WERI-Rb-1 (cell line): ENCODE results near the gene NCOA7.
A peak's percentile ranks its signal among the peaks of the same experiment; 100 is the strongest.

ENCODE experiments used
- DNase-seq: peaks from one replicate; pipeline ENCODE4 v3.0.0-alpha.2; 2020
- H3K27ac ChIP-seq: fragments of 250-450 bp; sonication (Bioruptor Pico); 2 replicates; pipeline ENCODE4 v1.5.1; 2020; ENCODE audit warnings: mild to moderate bottlenecking, moderate library complexity
- H3K27me3 ChIP-seq: fragments of 250-450 bp; sonication (Bioruptor Pico); 2 replicates; pipeline ENCODE4 v1.5.1; 2021; ENCODE audit warnings: mild to moderate bottlenecking, low read depth, moderate library complexity; ENCODE audit not compliant: insufficient read depth, severe bottlenecking
- H3K36me3 ChIP-seq: fragments of 250-450 bp; sonication (Bioruptor Pico); 2 replicates; pipeline ENCODE4 v1.5.1; 2020; ENCODE audit warnings: mild to moderate bottlenecking, moderate library complexity
- H3K4me3 ChIP-seq: 2 replicates; pipeline ENCODE4 v1.5.1; 2011; ENCODE audit warnings: low read depth, mild to moderate bottlenecking, control low read depth, low read length
- H3K9me3 ChIP-seq: fragments of 250-450 bp; sonication (Bioruptor Pico); 2 replicates; pipeline ENCODE4 v1.5.1; 2021; ENCODE audit warnings: mild to moderate bottlenecking, moderate library complexity; ENCODE audit not compliant: severe bottlenecking
- CTCF ChIP-seq: IDR thresholded peaks from 2 replicates; pipeline ENCODE4 v1.5.1; 2011; ENCODE audit warnings: low read depth, mild to moderate bottlenecking, control low read depth, inconsistent platforms, low read length

Gene NCOA7

GRCh38 chr6:125956506-125957390 is 166.0 kb downstream of the NCOA7 start, which contains the start of gene HINT3:
Gene HINT3 (plus strand): TSS chr6:125956770. CDS start chr6:125956978, 208 bp downstream.
- Histone ChIP-seq H3K27me3 (no peaks in the 10 kb centered on the region), H3K27ac (peak within 1 kb of the TSS; percentile 71), H3K4me3 (peak within 1 kb of the TSS; percentile 92), H3K36me3 (no peaks in the 10 kb centered on the region), H3K9me3 (no peaks in the 10 kb centered on the region)
- peak; percentile 98 for DNase-seq
- peak; percentile 97 for TF ChIP-seq CTCF

DNA sequence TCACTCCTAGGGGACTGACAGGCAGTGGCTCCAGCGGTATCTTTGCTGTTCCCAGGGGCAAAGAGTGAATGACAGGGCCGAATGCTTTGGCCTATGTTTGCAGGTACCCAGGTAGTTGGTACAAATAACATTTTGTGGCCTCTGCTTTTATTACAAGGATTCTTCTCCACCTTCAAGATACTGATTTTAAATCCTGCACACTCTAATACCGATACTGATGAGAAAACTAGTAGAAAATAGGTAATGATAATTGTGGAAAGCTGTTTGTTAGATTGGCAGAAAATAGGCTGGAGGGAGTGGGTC is 166.6 kb downstream of the NCOA7 start:
- no peak for TF ChIP-seq CTCF
- DNase-seq, result no peak
- Histone ChIP-seq H3K4me3 (peak overlapping the region; percentile 92), H3K27ac (peak overlapping the region; percentile 71), H3K36me3 (no peaks in the 10 kb centered on the region), H3K27me3 (no peaks in the 10 kb centered on the region), H3K9me3 (no peaks in the 10 kb centered on the region)

- Histone ChIP-seq H3K4me3 (peak overlapping the region; percentile 92), H3K36me3 (no peaks in the 10 kb centered on the region)
- DNase-seq, result no peak
These were observed 167.1 kb downstream of the NCOA7 start for GRCh38 chr6:125957845-125958244.

GRCh38 chr6:125959041-125959440 is 168.3 kb downstream of the NCOA7 start:
- Histone ChIP-seq H3K4me3 (no peak overlapping the region), H3K27ac (no peak overlapping the region), H3K27me3 (no peaks in the 10 kb centered on the region), H3K36me3 (no peaks in the 10 kb centered on the region), H3K9me3 (no peaks in the 10 kb centered on the region)
- TF ChIP-seq CTCF, result no peak
- DNase-seq, result no peak

More at GRCh38 chr6:125957845-125958244, 167.1 kb downstream of the NCOA7 start:
- Histone ChIP-seq H3K27ac (no peak overlapping the region), H3K9me3 (no peaks in the 10 kb centered on the region), H3K27me3 (no peaks in the 10 kb centered on the region)
- no peak for TF ChIP-seq CTCF

- Histone ChIP-seq H3K27me3 (no peaks in the 10 kb centered on the region), H3K36me3 (no peaks in the 10 kb centered on the region), H3K9me3 (no peaks in the 10 kb centered on the region), H3K27ac (no peak overlapping the region), H3K4me3 (no peak overlapping the region)
- no peak for TF ChIP-seq CTCF
- DNase-seq, result no peak
These were observed 170.4 kb downstream of the NCOA7 start for GRCh38 chr6:125961117-125961516.
